ENCODE measurements around the gene MAPT.

Gene MAPT

GRCh38 chr17:45886852-45887251 lies 7.5 kb upstream of the MAPT start:
- TF ChIP-seq, protein P1, sequence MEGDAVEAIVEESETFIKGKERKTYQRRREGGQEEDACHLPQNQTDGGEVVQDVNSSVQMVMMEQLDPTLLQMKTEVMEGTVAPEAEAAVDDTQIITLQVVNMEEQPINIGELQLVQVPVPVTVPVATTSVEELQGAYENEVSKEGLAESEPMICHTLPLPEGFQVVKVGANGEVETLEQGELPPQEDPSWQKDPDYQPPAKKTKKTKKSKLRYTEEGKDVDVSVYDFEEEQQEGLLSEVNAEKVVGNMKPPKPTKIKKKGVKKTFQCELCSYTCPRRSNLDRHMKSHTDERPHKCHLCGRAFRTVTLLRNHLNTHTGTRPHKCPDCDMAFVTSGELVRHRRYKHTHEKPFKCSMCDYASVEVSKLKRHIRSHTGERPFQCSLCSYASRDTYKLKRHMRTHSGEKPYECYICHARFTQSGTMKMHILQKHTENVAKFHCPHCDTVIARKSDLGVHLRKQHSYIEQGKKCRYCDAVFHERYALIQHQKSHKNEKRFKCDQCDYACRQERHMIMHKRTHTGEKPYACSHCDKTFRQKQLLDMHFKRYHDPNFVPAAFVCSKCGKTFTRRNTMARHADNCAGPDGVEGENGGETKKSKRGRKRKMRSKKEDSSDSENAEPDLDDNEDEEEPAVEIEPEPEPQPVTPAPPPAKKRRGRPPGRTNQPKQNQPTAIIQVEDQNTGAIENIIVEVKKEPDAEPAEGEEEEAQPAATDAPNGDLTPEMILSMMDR (IDR thresholded peaks at IDR 0.05; ENCODE audit: low read depth, low read length, missing control alignments), result no peak
- no peak overlapping the region for H3K4me3 ChIP-seq (replicated peaks; ENCODE audit: low read depth, low read length)

GRCh38 chr17:45888392-45888791 lies 6.0 kb upstream of the MAPT start:
- TF ChIP-seq, protein P1 (IDR thresholded peaks at IDR 0.05; ENCODE audit: low read depth, low read length, missing control alignments), result no peak
- no peak for DNase-seq (ENCODE audit: extremely low read depth, low read depth)
- H3K4me3 ChIP-seq (replicated peaks; ENCODE audit: low read depth, low read length), result no peak overlapping the region

More at GRCh38 chr17:45886852-45887251, 7.5 kb upstream of the MAPT start:
- no peak for DNase-seq (ENCODE audit: extremely low read depth, low read depth)

DNA sequence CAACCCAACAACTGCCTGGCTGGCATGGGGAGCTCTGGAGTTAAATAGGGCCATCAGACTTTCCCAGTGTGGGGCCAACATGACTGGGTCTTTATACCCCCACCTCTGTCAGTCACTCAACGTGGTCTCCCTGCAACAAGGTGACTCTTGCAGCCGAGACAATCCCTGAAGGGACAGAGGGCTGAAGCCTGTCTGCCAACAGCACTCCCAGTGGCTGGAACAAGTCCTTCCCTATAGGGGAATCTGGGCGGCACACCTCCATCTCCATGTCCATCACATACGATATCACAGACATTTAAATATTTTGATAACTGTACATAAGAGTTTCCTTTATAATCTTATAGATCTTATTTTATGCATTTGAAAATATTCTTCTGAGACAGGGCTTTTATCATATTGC lies 4.8 kb upstream of the MAPT start:
- TF ChIP-seq, protein P1 (IDR thresholded peaks at IDR 0.05; ENCODE audit: low read depth, low read length, missing control alignments), result no peak
- H3K4me3 ChIP-seq (replicated peaks; ENCODE audit: low read depth, low read length), result no peak overlapping the region
- no peak for DNase-seq (ENCODE audit: extremely low read depth, low read depth)

- H3K4me3 ChIP-seq (replicated peaks; ENCODE audit: low read depth, low read length), result peak overlapping the region; percentile 36
- TF ChIP-seq, protein P1 (IDR thresholded peaks at IDR 0.05; ENCODE audit: low read depth, low read length, missing control alignments), result no peak
- DNase-seq (ENCODE audit: extremely low read depth, low read depth), result no peak
Observed at GRCh38 chr17:45893725-45894021, 681 bp upstream of the MAPT start.

DNA sequence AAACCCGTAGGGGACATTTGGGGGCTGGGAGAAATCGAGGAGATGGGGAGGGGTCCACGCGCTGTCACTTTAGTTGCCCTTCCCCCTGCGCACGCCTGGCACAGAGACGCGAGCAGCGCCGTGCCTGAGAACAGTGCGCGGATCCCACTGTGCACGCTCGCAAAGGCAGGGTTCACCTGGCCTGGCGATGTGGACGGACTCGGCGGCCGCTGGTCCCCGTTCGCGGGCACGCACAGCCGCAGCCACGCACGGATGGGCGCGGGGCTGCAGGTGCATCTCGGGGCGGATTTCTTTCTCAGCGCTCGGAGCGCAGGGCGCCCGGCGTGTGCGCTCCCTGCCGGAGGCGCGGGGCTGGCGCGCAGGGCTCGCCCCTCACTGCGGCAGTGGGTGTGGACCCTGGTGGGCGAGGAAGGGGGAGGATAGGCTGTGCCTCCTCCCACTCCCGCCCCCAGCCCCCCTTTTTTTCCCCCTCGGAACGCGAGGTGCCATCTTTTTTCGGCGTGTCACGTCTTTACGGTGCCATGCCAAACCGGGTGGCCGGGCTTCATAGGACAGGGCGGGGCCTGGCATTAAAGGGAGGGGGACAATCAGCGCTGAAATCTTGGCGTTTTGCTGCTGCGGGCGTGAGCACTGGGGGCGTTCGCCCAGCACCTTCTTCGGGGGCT lies 1.1 kb downstream of the MAPT start:
- TF ChIP-seq, protein P1 (IDR thresholded peaks at IDR 0.05; ENCODE audit: low read depth, low read length, missing control alignments), result no peak
- H3K4me3 ChIP-seq (replicated peaks; ENCODE audit: low read depth, low read length), result peak overlapping the region; percentile 50
- no peak for DNase-seq (ENCODE audit: extremely low read depth, low read depth)

- DNase-seq (ENCODE audit: extremely low read depth, low read depth), result no peak
- TF ChIP-seq, protein P1 (IDR thresholded peaks at IDR 0.05; ENCODE audit: low read depth, low read length, missing control alignments), result no peak
- no peak overlapping the region for H3K4me3 ChIP-seq (replicated peaks; ENCODE audit: low read depth, low read length)
Observed at GRCh38 chr17:45895969-45896785, 1.8 kb downstream of the MAPT start.

Data from HFF-Myc (cell line).